GDM1 (cell line): Measurements from ENCODE around the gene GZF1.
A peak's percentile ranks its signal among the peaks of the same experiment; 100 is the strongest.
"Not testable (repeated sequence)": the region's sequence is repeated elsewhere in the genome, so short reads cannot be mapped to it uniquely, and the experiment has no call there.

Experiments
- DNase-seq: peaks from one replicate; lab custom pipeline; 2025; lab: John Stamatoyannopoulos, UW

GZF1 gene

DNA sequence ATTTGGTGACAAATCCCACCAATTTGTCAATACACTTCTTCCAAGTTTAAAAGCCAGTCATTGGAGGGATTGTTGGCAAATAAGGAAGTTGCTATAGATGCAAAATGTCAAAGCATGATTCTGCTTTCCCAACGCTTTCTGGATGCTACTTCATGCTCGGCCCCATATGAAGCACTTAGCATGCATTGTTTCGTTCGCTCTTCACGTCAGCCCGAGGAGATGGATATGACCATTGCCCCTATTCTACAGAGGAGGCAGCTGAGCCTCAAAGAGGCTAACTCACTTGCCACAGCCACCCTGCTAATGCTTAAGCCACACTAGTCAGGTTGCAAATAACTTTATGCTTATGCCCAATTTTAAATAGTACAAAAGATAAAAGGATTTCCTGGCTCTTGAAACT is 14.2 kb upstream of the GZF1 start:
- DNase-seq = no peak

- DNase-seq = not testable (repeated sequence)
Observed at GRCh38 chr20:23348510-23348909, 13.5 kb upstream of the GZF1 start.

GRCh38 chr20:23349338-23350195 is 12.4 kb upstream of the GZF1 start:
- peak; percentile 88 for DNase-seq

GRCh38 chr20:23350196-23350903 is 11.6 kb upstream of the GZF1 start, which contains the start of gene NXT1:
NXT1 (plus strand) TSS chr20:23350791; CDS start chr20:23354042, 3,251 bp downstream.
- DNase-seq = peak; percentile 96

- no peak for DNase-seq
Observed at GRCh38 chr20:23350904-23351838, 10.8 kb upstream of the GZF1 start.

- DNase-seq = no peak
Observed at GRCh38 chr20:23356203-23356602, 5.8 kb upstream of the GZF1 start.

DNA sequence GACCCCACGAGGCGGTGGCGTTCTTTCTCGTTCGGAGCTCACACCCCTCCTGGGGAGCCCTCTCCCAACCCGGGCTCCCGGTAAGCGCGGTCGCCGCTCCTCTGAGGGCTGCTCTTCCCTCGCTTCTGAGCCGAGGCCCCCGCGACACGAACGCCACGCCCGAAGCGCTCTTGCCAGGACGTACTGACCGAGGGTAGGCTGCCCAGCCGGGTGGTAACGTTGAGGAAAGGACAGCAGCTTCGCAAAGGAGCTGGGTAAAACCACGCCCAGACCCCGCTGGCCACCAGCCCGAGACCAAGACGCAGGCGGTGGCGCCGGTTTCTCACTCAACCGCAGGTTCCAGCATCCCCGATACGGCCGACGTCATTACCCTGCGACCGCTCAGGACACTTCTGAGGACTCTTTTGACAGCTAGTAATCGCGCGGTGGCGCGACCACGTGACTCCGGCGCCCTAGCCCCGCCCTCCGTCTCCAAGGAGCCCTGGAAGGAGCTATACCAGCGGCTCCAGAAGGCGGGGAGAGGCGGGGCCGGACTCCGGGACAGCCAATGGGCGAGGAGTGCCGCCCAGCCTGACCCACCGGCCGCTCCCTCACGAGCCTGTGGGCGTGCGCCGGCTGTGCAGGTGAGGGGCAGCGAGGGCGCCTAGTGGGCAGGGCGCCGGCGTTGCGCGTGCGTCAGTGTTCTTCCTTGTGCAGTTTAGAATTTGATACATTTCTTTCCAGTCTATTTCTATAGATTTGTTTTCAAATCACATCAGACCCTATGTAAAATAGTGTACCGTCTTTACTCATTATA is 4.0 kb upstream of the GZF1 start:
- peak; percentile 99 for DNase-seq

DNA sequence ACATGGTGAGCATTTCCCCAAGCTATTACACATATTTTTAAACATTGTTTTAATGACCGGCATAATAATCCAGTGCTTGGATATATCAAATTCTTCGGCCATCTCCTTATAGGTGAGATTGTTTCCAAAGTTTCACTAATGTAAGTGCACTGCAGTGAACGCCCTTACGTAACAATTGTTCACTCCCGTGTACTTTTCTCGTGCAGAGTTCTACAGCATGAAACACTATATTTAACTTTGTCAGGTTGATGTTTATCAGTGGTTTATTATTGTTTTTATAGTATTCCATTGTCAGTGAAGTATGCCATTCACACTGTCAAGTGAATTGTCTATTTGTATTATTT is 3.4 kb upstream of the GZF1 start:
- DNase-seq = no peak

GRCh38 chr20:23358923-23359593 is 2.9 kb upstream of the GZF1 start:
- no peak for DNase-seq

GRCh38 chr20:23360531-23360930 is 1.5 kb upstream of the GZF1 start:
- DNase-seq = no peak

DNA sequence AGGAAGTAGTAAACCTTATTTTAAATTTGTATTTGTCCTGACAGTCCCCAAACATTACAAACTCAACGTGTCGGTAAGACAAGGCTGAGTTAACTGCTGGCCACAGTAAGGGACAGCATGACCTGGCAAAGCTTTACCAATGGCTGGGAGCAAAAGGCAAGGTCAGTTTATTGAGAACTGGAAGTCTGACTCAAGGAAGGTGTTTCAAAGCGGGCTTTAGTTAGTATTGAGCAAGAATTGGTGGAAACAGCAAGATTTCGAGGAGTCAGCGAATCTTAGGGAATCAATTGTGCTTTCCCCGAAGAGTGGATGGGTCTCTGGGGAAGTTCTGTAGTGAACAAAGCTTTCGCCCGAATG is 885 bp upstream of the GZF1 start:
- DNase-seq = no peak

- DNase-seq = no peak
Observed at GRCh38 chr20:23362392-23363256, 642 bp downstream of the GZF1 start.

DNA sequence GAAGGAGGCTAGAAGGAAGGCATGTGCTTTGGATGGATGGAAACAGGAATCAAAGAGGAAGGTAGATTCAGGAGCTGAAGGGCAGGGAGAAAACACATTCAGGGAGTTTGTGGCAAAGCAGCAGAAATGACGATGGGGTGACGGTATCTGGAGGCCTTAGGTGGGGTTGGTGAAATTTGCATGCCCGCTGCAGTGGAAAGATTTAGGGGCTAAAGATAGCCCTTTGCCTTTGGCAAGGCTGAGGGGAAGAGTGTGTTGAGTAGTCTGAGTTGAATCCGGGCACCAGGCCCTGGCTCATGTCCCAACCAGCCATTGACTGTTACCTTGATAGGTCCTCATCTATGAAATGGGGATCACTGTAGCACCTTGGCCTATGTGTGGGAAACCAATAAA is 1.3 kb downstream of the GZF1 start:
- no peak for DNase-seq

GRCh38 chr20:23365390-23366165 is 3.6 kb downstream of the GZF1 start:
- no peak for DNase-seq

DNA sequence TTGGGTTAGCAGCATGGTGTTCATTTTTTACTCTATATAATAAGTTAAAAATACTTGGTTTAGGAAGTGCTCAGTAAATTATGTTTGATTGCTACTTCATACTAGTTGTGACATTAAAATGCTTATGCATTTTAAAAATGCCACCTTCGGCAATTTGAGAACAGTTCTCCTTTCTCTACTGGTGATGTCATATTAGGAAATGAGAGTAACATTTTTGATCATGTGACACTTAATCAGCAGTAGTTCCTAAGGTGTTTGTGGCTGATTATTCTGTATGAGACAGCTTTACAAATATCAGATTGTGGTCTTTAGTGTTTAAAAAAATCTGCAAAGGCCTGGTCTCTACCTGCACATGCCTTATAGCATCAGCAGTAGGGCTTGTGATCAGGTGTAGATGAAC is 4.4 kb downstream of the GZF1 start:
- DNase-seq = no peak

DNA sequence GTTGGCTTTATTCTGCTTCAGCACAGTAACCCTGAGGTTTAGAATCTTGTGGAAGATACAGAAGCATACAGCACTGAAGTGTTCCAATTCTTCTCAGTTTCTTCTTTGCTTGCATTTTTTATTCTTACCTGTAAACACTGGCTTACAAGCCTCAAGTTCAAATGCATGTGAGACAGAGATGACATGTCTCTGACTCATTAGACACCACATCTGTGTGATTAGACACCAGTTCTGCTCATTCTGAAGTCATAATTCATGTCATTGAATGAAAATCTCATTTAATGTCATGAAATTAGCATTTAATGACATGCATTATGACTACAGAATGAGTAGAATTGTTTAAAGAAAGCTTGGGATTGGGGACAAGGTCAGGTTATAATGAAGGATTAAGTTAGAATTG is 5.8 kb downstream of the GZF1 start:
- DNase-seq = no peak

DNA sequence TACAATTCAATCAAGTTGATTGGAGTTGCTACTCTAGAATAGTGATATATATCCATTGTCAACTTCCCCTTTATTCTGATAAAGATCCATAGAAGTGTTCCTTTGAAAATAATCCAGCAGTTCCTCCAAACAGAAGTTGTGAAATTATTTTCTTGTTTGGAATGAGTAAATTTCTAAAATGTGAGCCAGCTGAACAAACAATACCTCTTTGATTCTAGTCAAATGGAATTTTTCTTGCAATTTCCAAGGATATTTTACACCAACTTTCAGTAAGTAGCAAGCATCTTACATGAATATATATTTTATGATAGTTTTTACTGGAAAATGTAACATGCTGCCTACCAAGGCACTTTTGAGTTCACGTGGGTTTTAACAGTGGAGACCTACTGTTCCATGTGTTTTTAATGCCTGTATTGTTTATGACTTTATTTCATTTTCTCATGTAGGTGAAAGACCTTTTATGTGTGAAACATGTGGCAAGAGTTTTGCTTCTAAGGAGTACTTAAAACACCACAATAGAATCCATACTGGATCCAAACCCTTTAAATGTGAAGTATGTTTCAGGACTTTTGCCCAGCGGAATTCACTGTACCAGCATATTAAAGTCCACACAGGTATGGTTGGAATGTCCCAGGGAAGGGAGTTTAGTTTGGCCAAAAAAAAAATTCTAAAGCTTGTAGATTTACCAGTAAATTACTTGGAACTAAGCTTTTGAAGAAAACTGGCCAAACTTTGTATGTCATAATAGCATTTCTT is 6.5 kb downstream of the GZF1 start:
- DNase-seq = no peak

DNA sequence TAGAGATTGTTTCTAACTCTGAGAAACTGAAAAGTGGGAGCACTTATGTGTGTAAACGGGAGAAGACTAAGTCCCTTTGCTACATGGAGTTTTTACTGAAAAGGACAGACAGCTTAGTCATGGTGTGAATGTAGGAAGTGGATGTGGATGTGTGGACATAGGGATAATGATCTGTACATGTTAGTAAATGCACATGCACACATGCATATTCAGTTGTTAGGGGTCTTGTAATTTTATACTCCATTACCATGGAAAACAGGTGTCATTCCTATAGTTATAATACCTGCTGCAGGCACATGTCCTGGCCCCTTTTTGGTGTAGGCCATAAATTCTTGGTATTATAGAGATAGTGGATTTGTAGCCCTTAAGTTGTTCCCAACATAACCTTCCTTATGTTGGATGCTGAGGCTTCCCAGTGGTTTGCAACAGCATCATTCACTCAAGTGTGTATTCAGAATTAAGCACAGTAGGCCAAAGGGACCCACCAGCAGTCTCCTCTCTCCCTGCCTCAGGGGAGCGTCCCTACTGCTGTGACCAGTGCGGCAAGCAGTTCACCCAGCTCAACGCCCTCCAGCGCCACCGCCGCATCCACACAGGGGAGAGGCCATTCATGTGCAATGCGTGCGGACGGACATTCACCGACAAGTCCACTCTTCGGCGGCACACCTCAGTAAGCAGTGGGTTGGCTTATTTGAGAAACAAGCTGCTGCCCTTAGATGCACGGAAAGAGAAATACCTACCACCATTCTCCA is 7.3 kb downstream of the GZF1 start:
- no peak for DNase-seq
